OCI-LY7 (cell line): Measurements from ENCODE around the gene NOP56.

Experiments used
- EZH2phosphoT487 ChIP-seq: fragments of 200-600 bp; sonication (generic); IDR thresholded peaks from 2 replicates; pipeline ENCODE4 v1.6.1; 2018; ENCODE audit warnings: low read depth, borderline replicate concordance, mild to moderate bottlenecking, mixed run types, antibody characterized with exemption, low read length, moderate library complexity, mixed read lengths
- TF ChIP-seq, protein P1 (sequence below): fragments of 200-600 bp; sonication (generic); conservative IDR thresholded peaks from 2 replicates; pipeline ENCODE4 v1.5.1; 2014; ENCODE audit warnings: mild to moderate bottlenecking, antibody characterized with exemption, low read length, moderate library complexity, mixed read lengths

DNA sequence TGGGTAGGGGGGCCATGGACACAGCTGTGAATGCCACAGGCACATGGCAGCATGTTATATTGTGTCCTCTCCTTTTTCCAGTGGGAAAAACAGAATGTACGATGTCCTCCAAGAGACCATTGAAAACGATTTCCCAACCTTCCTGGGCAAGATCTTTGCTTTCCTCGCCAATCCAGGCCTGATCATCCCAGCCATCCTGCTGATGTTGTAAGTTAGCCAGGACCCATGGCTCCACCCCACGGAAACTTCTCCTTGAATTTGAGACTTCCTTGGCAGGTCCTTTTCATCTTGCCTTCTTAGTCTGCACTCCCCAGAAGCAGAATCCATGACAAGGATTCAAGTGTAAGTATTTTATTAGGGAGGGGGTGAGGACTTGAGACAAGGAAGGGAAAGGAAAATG is 28.2 kb upstream of the NOP56 start:
- TF ChIP-seq, protein P1, sequence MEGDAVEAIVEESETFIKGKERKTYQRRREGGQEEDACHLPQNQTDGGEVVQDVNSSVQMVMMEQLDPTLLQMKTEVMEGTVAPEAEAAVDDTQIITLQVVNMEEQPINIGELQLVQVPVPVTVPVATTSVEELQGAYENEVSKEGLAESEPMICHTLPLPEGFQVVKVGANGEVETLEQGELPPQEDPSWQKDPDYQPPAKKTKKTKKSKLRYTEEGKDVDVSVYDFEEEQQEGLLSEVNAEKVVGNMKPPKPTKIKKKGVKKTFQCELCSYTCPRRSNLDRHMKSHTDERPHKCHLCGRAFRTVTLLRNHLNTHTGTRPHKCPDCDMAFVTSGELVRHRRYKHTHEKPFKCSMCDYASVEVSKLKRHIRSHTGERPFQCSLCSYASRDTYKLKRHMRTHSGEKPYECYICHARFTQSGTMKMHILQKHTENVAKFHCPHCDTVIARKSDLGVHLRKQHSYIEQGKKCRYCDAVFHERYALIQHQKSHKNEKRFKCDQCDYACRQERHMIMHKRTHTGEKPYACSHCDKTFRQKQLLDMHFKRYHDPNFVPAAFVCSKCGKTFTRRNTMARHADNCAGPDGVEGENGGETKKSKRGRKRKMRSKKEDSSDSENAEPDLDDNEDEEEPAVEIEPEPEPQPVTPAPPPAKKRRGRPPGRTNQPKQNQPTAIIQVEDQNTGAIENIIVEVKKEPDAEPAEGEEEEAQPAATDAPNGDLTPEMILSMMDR: no peak
- no peak for TF ChIP-seq EZH2phosphoT487
